ENCODE data around the gene PAX2. TPM values are rescaled to one million over a fixed set of nuclear protein-coding genes. Genes with fewer than 3 reads are reported as not detected.

Gene PAX2
- total and polyA plus RNA-seq, 2 of the 8 experiments (the other 6 are each of a cell fraction or from before 2014, with no cell fraction given), result 0.02 TPM; not detected in 1

DNA sequence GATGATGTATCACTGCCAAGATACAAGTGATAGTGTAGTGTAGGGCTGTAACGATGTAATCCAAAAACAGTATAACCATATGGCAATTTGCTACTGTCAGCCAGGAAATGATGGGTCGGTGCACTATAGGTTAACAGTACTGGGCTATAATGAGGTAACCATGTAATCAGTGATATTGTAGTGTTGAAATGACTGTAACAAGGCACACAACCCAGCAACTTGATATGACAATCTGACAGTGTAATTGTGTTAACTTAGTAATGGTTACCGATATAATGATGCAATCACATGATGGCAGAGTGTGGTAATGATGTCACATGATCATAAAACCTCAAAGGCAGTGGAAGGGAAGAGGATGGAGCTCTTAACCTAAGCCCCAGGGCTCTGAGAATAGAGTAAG, 93.6 kb downstream of the PAX2 start:
- Histone ChIP-seq H3K18ac (ENCODE audit: extremely low read depth, low read length) (no peak overlapping the region), H4K20me1 (replicated peaks in 1 of 2; ENCODE audit: control insufficient read depth in 1 of 2, insufficient read depth in 2 of 2, low read length in 2 of 2) (no peaks in the 10 kb centered on the region), H2AK5ac (ENCODE audit: low read depth, low read length) (no peak overlapping the region), H2BK20ac (ENCODE audit: low read length) (no peak overlapping the region), H3K4me1 (replicated peaks in 1 of 4; ENCODE audit: control insufficient read depth in 3 of 4, insufficient read depth in 4 of 4, low read length in 3 of 4) (no peaks in the 10 kb centered on the region), H3K14ac (ENCODE audit: insufficient read length) (no peak overlapping the region), H2BK15ac (ENCODE audit: low read length) (no peak overlapping the region), H2BK120ac (replicated peaks; ENCODE audit: low read depth, low read length) (no peak overlapping the region), H3K79me1 (ENCODE audit: low read depth, low read length) (no peaks in the 10 kb centered on the region), H3K56ac (replicated peaks; ENCODE audit: insufficient read length, low read depth, low read length) (no peak overlapping the region), H4K5ac (ENCODE audit: insufficient read length, low read depth, low read length) (no peak overlapping the region), H4K91ac (replicated peaks; ENCODE audit: insufficient read length, low read length) (no peak overlapping the region), H3K9ac (replicated peaks in 1 of 4; ENCODE audit: extremely low read depth in 1 of 4, low read depth in 3 of 4, low read length in 3 of 4) (no peak overlapping the region), H3K23me2 (ENCODE audit: low read depth, low read length) (no peaks in the 10 kb centered on the region), H3K27me3 (replicated peaks in 1 of 4; ENCODE audit: control insufficient read depth in 3 of 4, extremely low read depth in 1 of 4, insufficient read depth in 3 of 4, low read length in 3 of 4) (peaks cover 9 to 16% (median 12%) of the 10 kb centered on the region in 4 experiments), H3K9me3 (ENCODE audit: insufficient read depth in 2 of 2, low read depth in 1 of 2, low read length in 1 of 2) (peaks cover 0 to 3% of the 10 kb centered on the region in 2 experiments; a peak in 1 of 4 replicates), H2BK12ac (ENCODE audit: low read depth, low read length) (no peak overlapping the region), H3K36me3 (ENCODE audit: control insufficient read depth in 2 of 4, insufficient read depth in 4 of 4, low read length in 3 of 4) (no peaks in the 10 kb centered on the region), H3K27ac (ENCODE audit: low read depth, low read length) (no peak overlapping the region), H3K23ac (ENCODE audit: insufficient read length) (no peak overlapping the region), H3K4me3 (ENCODE audit: extremely low read depth in 1 of 4, insufficient read depth in 2 of 4, low read depth in 3 of 4, low read length in 4 of 4) (no peak overlapping the region), H3K79me2 (ENCODE audit: control insufficient read depth in 1 of 2, insufficient read depth in 2 of 2, low read length in 2 of 2) (no peaks in the 10 kb centered on the region), H4K8ac (ENCODE audit: extremely low read depth, insufficient read depth, low read length) (no peak overlapping the region), H3K4ac (replicated peaks; ENCODE audit: insufficient read length, low read depth, low read length) (no peak overlapping the region), H2BK5ac (ENCODE audit: low read depth, low read length) (no peak overlapping the region), H2AFZ (ENCODE audit: low read length) (no peak overlapping the region), H3K4me2 (ENCODE audit: insufficient read depth in 1 of 2, low read depth in 2 of 2, low read length in 2 of 2) (no peak overlapping the region)
- ChIA-PET CTCF (ENCODE audit: partially characterized antibody) (interaction anchor here (0.5 to 2.1 kb wide), 4 partner anchors 19 to 128 kb away, joined by 3 to 8 read pairs (median 4); no protein-coding TSS in a partner anchor), POLR2A (ENCODE audit: partially characterized antibody) (no interaction called here)
- no peak for FAIRE-seq
- WGBS, 2 experiments (ENCODE audit: extremely low coverage in 1 of 2, insufficient coverage in 1 of 2, insufficient read length in 1 of 2, insufficient replicate concordance in 2 of 2, low coverage in 1 of 2, low lambda C conversion rate in 2 of 2, missing lambda C conversion rate in 1 of 2), result 93% methylated on average over 3 of the region's 3 CpGs; no CpG with 5 or more reads in 1 of the 2 experiments
- no peak for DNase-seq (ENCODE audit: low read depth in 1 of 2, low spot score in 2 of 2)
- TF ChIP-seq CHD2 (IDR thresholded peaks at IDR 0.05; ENCODE audit: low read length) (no peak), MAFK (IDR thresholded peaks at IDR 0.05; ENCODE audit: low read depth, low read length) (no peak), HDAC6 (IDR thresholded peaks at IDR 0.05; ENCODE audit: low read depth, low read length) (no peak), SP2 (IDR thresholded peaks at IDR 0.05; ENCODE audit: low read length) (no peak), EP300 (IDR thresholded peaks at IDR 0.05; ENCODE audit: borderline replicate concordance in 1 of 2, low read depth in 2 of 2, low read length in 2 of 2) (no peak), ASH2L (IDR thresholded peaks at IDR 0.05; ENCODE audit: low read length) (no peak), KDM4A (IDR thresholded peaks at IDR 0.05; ENCODE audit: low read depth, low read length, severe bottlenecking) (no peak)
- TF ChIP-seq, protein P1, sequence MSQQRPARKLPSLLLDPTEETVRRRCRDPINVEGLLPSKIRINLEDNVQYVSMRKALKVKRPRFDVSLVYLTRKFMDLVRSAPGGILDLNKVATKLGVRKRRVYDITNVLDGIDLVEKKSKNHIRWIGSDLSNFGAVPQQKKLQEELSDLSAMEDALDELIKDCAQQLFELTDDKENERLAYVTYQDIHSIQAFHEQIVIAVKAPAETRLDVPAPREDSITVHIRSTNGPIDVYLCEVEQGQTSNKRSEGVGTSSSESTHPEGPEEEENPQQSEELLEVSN (IDR thresholded peaks at IDR 0.05), result no peak

All from H1 (cell line).